MCF 10A (cell line): Measurements from ENCODE around the gene KCNC4. TPM values are rescaled to one million over a fixed set of nuclear protein-coding genes. Genes with fewer than 3 reads are reported as not detected.

Experiments used
- BruUV-seq: library from RNA; stranded (reverse); fragments of 400-500 nt; replicated peaks from 2 replicates; lab custom pipeline; 2021; lab: Mats Ljungman, UMichigan
- CTCF ChIA-PET: fragments of 300-600 bp; sonication (Branson Sonifier 250); formaldehyde crosslinking; extraction: SDS; loops from one replicate; lab custom pipeline; 2021; ENCODE audit warnings: antibody characterized with exemption, inconsistent platforms; lab: Yijun Ruan, JAX
- POLR2A ChIA-PET: fragments of 300-600, 350-650 bp; sonication (Branson Sonifier 250); formaldehyde crosslinking; extraction: SDS; loops from one replicate; lab custom pipeline; 2020; ENCODE audit warnings: antibody characterized with exemption, inconsistent platforms; lab: Yijun Ruan, JAX
- DNase-seq: peaks from one replicate; pipeline ENCODE4 v3.0.0-alpha.2; 2018; ENCODE audit not compliant: unreplicated experiment
- H3K27ac Mint-ChIP-seq: one replicate; pipeline ENCODE4 v1.8.0; 2022; ENCODE audit warnings: mild to moderate bottlenecking, low read depth, mixed read lengths; ENCODE audit not compliant: unreplicated experiment
- H3K27me3 Mint-ChIP-seq: one replicate; pipeline ENCODE4 v1.8.0; 2022; ENCODE audit warnings: mixed read lengths; ENCODE audit not compliant: insufficient read depth, unreplicated experiment
- H3K36me3 Mint-ChIP-seq: one replicate; pipeline ENCODE4 v1.8.0; 2022; ENCODE audit warnings: mild to moderate bottlenecking, moderate library complexity, mixed read lengths; ENCODE audit not compliant: insufficient read depth, unreplicated experiment
- H3K4me1 Mint-ChIP-seq: one replicate; pipeline ENCODE4 v1.8.0; 2022; ENCODE audit warnings: mixed read lengths; ENCODE audit not compliant: insufficient read depth, unreplicated experiment
- H3K4me3 Mint-ChIP-seq: one replicate; pipeline ENCODE4 v1.8.0; 2022; ENCODE audit warnings: mild to moderate bottlenecking, moderate library complexity, mixed read lengths; ENCODE audit not compliant: unreplicated experiment
- H3K9me3 Mint-ChIP-seq: one replicate; pipeline ENCODE4 v1.8.0; 2022; ENCODE audit warnings: mixed read lengths; ENCODE audit not compliant: unreplicated experiment
- CTCF ChIP-seq: fragments of 200-600 bp; IDR thresholded peaks from one replicate; pipeline ENCODE4 v1.8.0; 2022; ENCODE audit warnings: antibody characterized with exemption, mild to moderate bottlenecking; ENCODE audit not compliant: unreplicated experiment
- intact Hi-C: fragments of 100-400 bp; cut with micrococcal nuclease; formaldehyde crosslinking; loops from 2 replicates; pipeline ENCODE4 v1.14.1; 2022
- total RNA-seq: library from RNA; stranded (reverse); gene quantifications from 2 replicates; pipeline ENCODE4 v1.2.3, GENCODE V29; 2022

The KCNC4 gene
- total RNA-seq, 1 experiment from 2014 or later: 1.3 TPM

DNA sequence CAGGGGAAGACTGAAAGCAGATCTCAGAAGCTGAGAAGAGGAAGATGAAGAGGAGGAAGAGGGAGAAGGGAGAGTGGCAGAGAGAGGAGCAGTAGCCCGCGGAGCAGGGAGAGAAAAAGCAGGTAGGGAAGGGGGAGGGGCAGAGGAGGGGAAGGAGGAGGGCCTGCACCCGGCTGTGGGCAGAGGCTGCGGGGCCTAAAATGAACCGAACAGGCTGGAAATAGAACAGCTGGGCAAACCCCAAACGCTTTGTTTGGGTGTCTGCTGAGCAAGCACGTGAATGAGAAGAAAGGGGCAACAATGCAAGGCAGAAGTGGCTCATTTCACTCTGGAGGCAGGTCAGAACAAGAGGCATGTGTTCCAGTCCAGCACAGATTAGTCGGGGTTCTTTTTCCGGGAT, 33.5 kb downstream of the KCNC4 start:
- peak overlapping the region; percentile 28 for H3K27ac Mint-ChIP-seq
- intact Hi-C loops: no loop called here
- ChIA-PET CTCF (interaction anchor here (1.2 to 3.1 kb wide), 2 partner anchors 36 to 41 kb away, joined by 3 to 24 read pairs; no protein-coding TSS in a partner anchor), POLR2A (no interaction called here)
- BruUV-seq: no TSS peak
- no peak for DNase-seq
- no peaks in the 10 kb centered on the region for H3K27me3 Mint-ChIP-seq
- no peaks in the 10 kb centered on the region for H3K36me3 Mint-ChIP-seq
- no peak for TF ChIP-seq CTCF
- no peaks in the 10 kb centered on the region for H3K9me3 Mint-ChIP-seq
- H3K4me3 Mint-ChIP-seq: no peak overlapping the region
- no peaks in the 10 kb centered on the region for H3K4me1 Mint-ChIP-seq

- H3K4me3 Mint-ChIP-seq: no peak overlapping the region
- H3K9me3 Mint-ChIP-seq: no peaks in the 10 kb centered on the region
- intact Hi-C loops: no loop called here
- ChIA-PET CTCF (interaction anchor here (0.6 to 3.3 kb wide), 6 partner anchors 38 to 520 kb away, joined by 3 to 24 read pairs (median 4); no protein-coding TSS in a partner anchor), POLR2A (interaction anchor here (0.9 kb wide), 1 partner anchor 55 kb away, joined by 3 read pairs; no protein-coding TSS in a partner anchor)
- no peak overlapping the region for H3K27ac Mint-ChIP-seq
- no peaks in the 10 kb centered on the region for H3K27me3 Mint-ChIP-seq
- TF ChIP-seq CTCF: no peak
- H3K36me3 Mint-ChIP-seq: no peaks in the 10 kb centered on the region
- no peak for DNase-seq
- no peaks in the 10 kb centered on the region for H3K4me1 Mint-ChIP-seq
- no TSS peak for BruUV-seq
These were observed 35.9 kb downstream of the KCNC4 start for GRCh38 chr1:110245876-110246620.

- POLR2A ChIA-PET: no interaction called here
- CTCF ChIA-PET: no interaction called here
- Mint-ChIP-seq H3K27me3 (no peaks in the 10 kb centered on the region), H3K4me1 (no peaks in the 10 kb centered on the region), H3K4me3 (no peak overlapping the region), H3K9me3 (no peaks in the 10 kb centered on the region), H3K36me3 (peaks cover 4% of the 10 kb centered on the region), H3K27ac (no peak overlapping the region)
- DNase-seq: no peak
- TF ChIP-seq CTCF: no peak
- intact Hi-C loops: no loop called here
- no TSS peak for BruUV-seq
These were observed 38.6 kb downstream of the KCNC4 start for GRCh38 chr1:110248746-110249145.

- no peaks in the 10 kb centered on the region for H3K27me3 Mint-ChIP-seq
- no peak for DNase-seq
- POLR2A ChIA-PET: no interaction called here
- H3K9me3 Mint-ChIP-seq: no peaks in the 10 kb centered on the region
- TF ChIP-seq CTCF: no peak
- CTCF ChIA-PET: interaction anchor here (0.6 to 1.5 kb wide), 2 partner anchors 8 to 211 kb away, joined by 3 read pairs; no protein-coding TSS in a partner anchor
- intact Hi-C loops: no loop called here
- H3K4me1 Mint-ChIP-seq: no peaks in the 10 kb centered on the region
- H3K4me3 Mint-ChIP-seq: no peak overlapping the region
- no TSS peak for BruUV-seq
- H3K27ac Mint-ChIP-seq: no peak overlapping the region
- H3K36me3 Mint-ChIP-seq: peaks cover 4% of the 10 kb centered on the region
These were observed 39.1 kb downstream of the KCNC4 start for GRCh38 chr1:110249256-110249655.
